HepG2 (cell line): ENCODE results near the gene ZCCHC10. TPM values are rescaled to one million over a fixed set of nuclear protein-coding genes. Genes with fewer than 3 reads are reported as not detected.

Experiments
- ARNT2 ChIP-seq: sonication (generic); formaldehyde crosslinking; IDR thresholded peaks from 2 replicates; pipeline ENCODE4 v1.8.0; 2022; ENCODE audit warnings: mild to moderate bottlenecking, low read depth, missing genetic modification reagents, moderate library complexity
- ATF3 ChIP-seq: sonication (generic); formaldehyde crosslinking; IDR thresholded peaks from 2 replicates; pipeline ENCODE4 v1.4.0; 2020; ENCODE audit warnings: missing genetic modification reagents
- BORCS8-MEF2B ChIP-seq: sonication (generic); formaldehyde crosslinking; IDR thresholded peaks from 2 replicates; pipeline ENCODE4 v1.8.0; 2022; ENCODE audit warnings: mild to moderate bottlenecking, missing genetic modification reagents
- ELF3 ChIP-seq: IDR thresholded peaks from 2 replicates; pipeline ENCODE4 v1.6.1; 2016; ENCODE audit warnings: missing genetic modification reagents, missing compliant biosample characterization
- GATAD1 ChIP-seq: IDR thresholded peaks from 2 replicates; pipeline ENCODE4 v1.6.1; 2016; ENCODE audit warnings: missing genetic modification reagents, missing compliant biosample characterization
- KLF16 ChIP-seq, 2 experiments: sonication (generic) in 1 of 2; formaldehyde crosslinking in 1 of 2; IDR thresholded peaks; 2 replicates each; pipeline versions ENCODE4 v1.6.1 to v1.8.0; 2016 to 2023; ENCODE audit warnings: missing genetic modification reagents in 2 of 2, missing compliant biosample characterization in 1 of 2
- MEIS2 ChIP-seq: sonication (generic); formaldehyde crosslinking; IDR thresholded peaks from 2 replicates; pipeline ENCODE4 v1.9.0; 2021; ENCODE audit warnings: mild to moderate bottlenecking, missing genetic modification reagents
- PAWR ChIP-seq: sonication (generic); formaldehyde crosslinking; IDR thresholded peaks from 2 replicates; pipeline ENCODE4 v1.4.0; 2020; ENCODE audit warnings: missing genetic modification reagents, mild to moderate bottlenecking, borderline replicate concordance
- PITX1 ChIP-seq: sonication (generic); formaldehyde crosslinking; IDR thresholded peaks from 2 replicates; pipeline ENCODE4 v1.5.1; 2020; ENCODE audit warnings: mild to moderate bottlenecking, missing genetic modification reagents
- POLR2AphosphoS5 ChIP-seq: IDR thresholded peaks from 2 replicates; pipeline ENCODE4 v1.6.1; 2012; ENCODE audit warnings: low read depth, low read length
- RBM39 ChIP-seq: fragments of 200-400 bp; formaldehyde crosslinking; IDR thresholded peaks from one replicate; pipeline ENCODE4 v1.6.1; 2018; ENCODE audit warnings: antibody characterized with exemption, mild to moderate bottlenecking, low read depth, low read length; ENCODE audit not compliant: poor library complexity, severe bottlenecking
- SAP130 ChIP-seq: IDR thresholded peaks from 2 replicates; pipeline ENCODE4 v1.6.1; 2016; ENCODE audit warnings: low read depth
- TARDBP ChIP-seq: sonication (generic); formaldehyde crosslinking; IDR thresholded peaks from 2 replicates; pipeline ENCODE4 v1.8.0; 2022; ENCODE audit warnings: mild to moderate bottlenecking, missing genetic modification reagents
- TMF1 ChIP-seq: sonication (generic); formaldehyde crosslinking; IDR thresholded peaks from 2 replicates; pipeline ENCODE4 v1.8.1; 2022; ENCODE audit warnings: low read depth, missing genetic modification reagents
- YY1 ChIP-seq: IDR thresholded peaks from 2 replicates; pipeline ENCODE4 v1.6.1; 2011; ENCODE audit warnings: low read length, low read depth, moderate library complexity, mild to moderate bottlenecking; ENCODE audit not compliant: insufficient read depth, insufficient replicate concordance
- ZC3H13 ChIP-seq: sonication (generic); formaldehyde crosslinking; IDR thresholded peaks from 2 replicates; pipeline ENCODE4 v1.8.1; 2023; ENCODE audit warnings: mild to moderate bottlenecking, missing genetic modification reagents, moderate library complexity
- ZFP82 ChIP-seq: sonication (generic); formaldehyde crosslinking; IDR thresholded peaks from 2 replicates; pipeline ENCODE4 v1.5.1; 2020; ENCODE audit warnings: mild to moderate bottlenecking, missing genetic modification reagents, borderline replicate concordance
- ZNF20 ChIP-seq: sonication (generic); formaldehyde crosslinking; IDR thresholded peaks from 2 replicates; pipeline ENCODE4 v1.4.0; 2020; ENCODE audit warnings: mild to moderate bottlenecking, moderate library complexity, missing genetic modification reagents
- ZNF282 ChIP-seq: fragments of 450-650 bp; IDR thresholded peaks from 2 replicates; pipeline ENCODE4 v1.6.1; 2018; ENCODE audit not compliant: partially characterized antibody
- ZNF333 ChIP-seq: sonication (generic); formaldehyde crosslinking; IDR thresholded peaks from 2 replicates; pipeline ENCODE4 v1.4.0; 2020; ENCODE audit warnings: mild to moderate bottlenecking, missing genetic modification reagents, borderline replicate concordance
- ZNF496 ChIP-seq: sonication (generic); formaldehyde crosslinking; IDR thresholded peaks from 2 replicates; pipeline ENCODE4 v1.8.1; 2023; ENCODE audit warnings: mild to moderate bottlenecking, moderate library complexity, missing genetic modification reagents; ENCODE audit not compliant: insufficient replicate concordance
- ZNF543 ChIP-seq: sonication (generic); formaldehyde crosslinking; IDR thresholded peaks from 2 replicates; pipeline ENCODE4 v1.4.0; 2020; ENCODE audit warnings: mild to moderate bottlenecking, missing genetic modification reagents
- ZNF547 ChIP-seq: sonication (generic); formaldehyde crosslinking; IDR thresholded peaks from 2 replicates; pipeline ENCODE4 v1.5.1; 2020; ENCODE audit warnings: mild to moderate bottlenecking, missing genetic modification reagents
- ZNF563 ChIP-seq: sonication (generic); formaldehyde crosslinking; IDR thresholded peaks from 2 replicates; pipeline ENCODE4 v1.8.0; 2022; ENCODE audit warnings: mild to moderate bottlenecking, moderate library complexity, missing genetic modification reagents
- ZNF619 ChIP-seq: sonication (generic); formaldehyde crosslinking; IDR thresholded peaks from 2 replicates; pipeline ENCODE4 v1.4.0; 2020; ENCODE audit warnings: mild to moderate bottlenecking, missing genetic modification reagents
- ZNF761 ChIP-seq: sonication (generic); formaldehyde crosslinking; conservative IDR thresholded peaks from 2 replicates; pipeline ENCODE4 v1.4.0; 2020; ENCODE audit warnings: mild to moderate bottlenecking, missing genetic modification reagents
- ZNF784 ChIP-seq: sonication (generic); formaldehyde crosslinking; IDR thresholded peaks from 2 replicates; pipeline ENCODE4 v1.5.1; 2020; ENCODE audit warnings: missing genetic modification reagents, mild to moderate bottlenecking, borderline replicate concordance
- ZNF788 ChIP-seq: sonication (generic); formaldehyde crosslinking; IDR thresholded peaks from 2 replicates; pipeline ENCODE4 v1.5.0; 2020; ENCODE audit warnings: mild to moderate bottlenecking, missing genetic modification reagents, borderline replicate concordance
- ZNF879 ChIP-seq: sonication (generic); formaldehyde crosslinking; IDR thresholded peaks from 2 replicates; pipeline ENCODE4 v1.8.1; 2023; ENCODE audit warnings: missing genetic modification reagents
- ZSCAN31 ChIP-seq: sonication (generic); formaldehyde crosslinking; IDR thresholded peaks from 2 replicates; pipeline ENCODE4 v1.5.0; 2020; ENCODE audit warnings: low read depth, mild to moderate bottlenecking, missing genetic modification reagents
- polyA plus RNA-seq, 8 experiments: library from polyadenylated mRNA; depleted of rRNA in 3 of 8; stranded (reverse) in 7 of 8; unstranded in 1 of 8; fragments of >200 nt; fragmentation: Illumina TruSeq in 4 of 8; extraction: Trizol in 4 of 8; gene quantifications; 2 replicates each; pipeline versions ENCODE4 v1.2.1 to v1.2.3, GENCODE V29; 2011 to 2016; ENCODE audit warnings: low read depth in 4 of 8, missing spikeins in 1 of 8, mixed read lengths in 1 of 8; ENCODE audit not compliant: insufficient read depth in 1 of 8
- total RNA-seq, 5 experiments: library from RNA; depleted of rRNA; stranded (reverse); fragments of >200 nt; fragmentation: Illumina TruSeq; extraction: Trizol; gene quantifications; 2 replicates each; pipeline ENCODE4 v1.2.3, GENCODE V29; 2016; ENCODE audit warnings: low read depth in 1 of 5

Gene ZCCHC10
- total and polyA plus RNA-seq, 2 of the 13 experiments (the other 11 are each of a cell fraction or from before 2014, with no cell fraction given): 40.7 to 48.2 TPM

DNA sequence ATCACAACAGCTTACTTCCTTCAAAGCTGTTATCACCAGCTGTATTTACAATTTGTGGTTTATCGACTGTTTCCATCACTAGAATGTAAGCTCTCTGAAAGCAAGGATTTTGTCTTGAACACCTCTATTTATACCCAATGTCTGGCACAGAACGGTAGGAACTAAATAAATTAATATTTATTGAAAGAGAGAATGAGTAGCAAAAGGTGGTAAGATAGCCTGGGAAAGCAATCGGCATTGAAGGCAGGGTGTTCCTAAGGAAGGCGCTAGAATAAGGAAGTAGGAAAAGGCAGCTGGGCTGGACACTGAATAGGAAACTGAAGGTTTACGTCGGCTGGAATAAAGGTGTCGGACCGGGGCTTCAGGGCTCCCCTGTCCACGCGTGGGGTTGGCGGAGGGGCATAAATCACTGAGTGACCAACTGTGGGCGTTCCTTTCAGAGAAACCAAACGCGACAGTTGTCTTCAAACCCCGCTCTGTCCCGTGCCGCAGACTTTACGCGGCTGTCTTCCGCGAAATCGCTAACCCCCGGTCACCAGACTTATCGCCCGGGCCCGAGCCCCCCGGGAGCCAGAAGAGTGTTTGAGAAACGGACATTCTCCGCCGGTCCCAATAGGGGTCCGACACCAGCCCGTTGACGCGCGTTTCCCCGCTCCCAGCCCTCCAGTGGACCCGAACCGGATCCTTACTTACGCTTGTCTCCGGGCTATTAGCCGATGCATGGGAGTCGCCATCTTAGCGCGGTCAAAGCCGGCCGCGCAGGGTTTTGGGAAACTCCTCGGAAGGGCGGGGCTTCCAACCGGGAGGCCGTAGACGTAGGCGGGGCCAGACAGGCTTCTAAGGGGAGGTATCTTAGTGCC lies at the start of gene ZCCHC10 (continued):
- TF ChIP-seq YY1 (peak; percentile 96), ZNF547 (CRISPR knock-in tag) (0 out of 2 replicates have a peak, but pooled peaks have one; percentile 11), ZNF496 (no peak), ZNF761 (0 out of 2 replicates have a peak, but pooled peaks have one; percentile 22), PITX1 (peak; percentile 9), BORCS8-MEF2B (CRISPR knock-in tag) (peak; percentile 67), ZFP82 (CRISPR knock-in tag) (no peak), KLF16 (CRISPR knock-in tag; IDR thresholded peaks at IDR 0.05) (peak in 1 of 2 experiments; percentile 42; a peak in 1 of 4 replicates), ZSCAN31 (CRISPR knock-in tag) (peak; percentile 84), POLR2AphosphoS5 (peak; percentile 85), ARNT2 (CRISPR knock-in tag) (peak; percentile 69; the same call in 1 of the 2 replicates), ELF3 (CRISPR knock-in tag) (0 out of 2 replicates have a peak, but pooled peaks have one; percentile 2), TMF1 (CRISPR knock-in tag) (0 out of 2 replicates have a peak, but pooled peaks have one; percentile 45), ZNF788 (CRISPR knock-in tag) (0 out of 2 replicates have a peak, but pooled peaks have one; percentile 41), ZNF879 (0 out of 2 replicates have a peak, but pooled peaks have one; percentile 29), RBM39 (peak; percentile 86), GATAD1 (peak; percentile 77), ZNF619 (CRISPR knock-in tag) (0 out of 2 replicates have a peak, but pooled peaks have one; percentile 61), ZNF282 (no peak), ATF3 (CRISPR knock-in tag) (0 out of 2 replicates have a peak, but pooled peaks have one; percentile 13), SAP130 (CRISPR knock-in tag) (peak; percentile 79), MEIS2 (CRISPR knock-in tag) (0 out of 2 replicates have a peak, but pooled peaks have one; percentile 45), ZC3H13 (CRISPR knock-in tag) (no peak), PAWR (no peak), ZNF543 (CRISPR knock-in tag) (peak; percentile 27; the same call in 1 of the 2 replicates), ZNF20 (0 out of 2 replicates have a peak, but pooled peaks have one; percentile 10), ZNF333 (peak; percentile 49; the same call in 1 of the 2 replicates), ZNF784 (CRISPR knock-in tag) (0 out of 2 replicates have a peak, but pooled peaks have one; percentile 8), TARDBP (CRISPR knock-in tag) (peak; percentile 16; the same call in 1 of the 2 replicates), ZNF563 (CRISPR knock-in tag) (0 out of 2 replicates have a peak, but pooled peaks have one; percentile 56)
